ENCODE results near the gene DYNC1H1.

DNA sequence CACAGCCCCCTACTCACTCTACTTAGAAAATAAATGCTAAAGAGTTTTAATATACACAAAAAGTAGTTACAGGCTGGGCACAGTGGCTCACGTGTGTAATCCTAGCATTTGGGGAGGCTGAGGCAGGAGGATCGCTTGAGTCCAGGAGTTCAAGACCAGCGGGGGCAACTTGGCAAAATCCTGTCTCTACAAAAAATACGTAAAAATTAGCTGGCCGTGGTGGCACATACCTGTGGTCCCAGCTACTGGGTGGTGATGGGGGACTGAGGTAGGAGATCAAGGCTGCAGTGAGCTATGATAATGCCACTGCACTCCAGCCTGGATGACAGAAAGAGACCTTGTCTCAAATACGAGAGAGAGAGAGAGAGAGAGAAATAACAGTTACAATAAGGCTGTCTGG, 9.9 kb upstream of the DYNC1H1 start:
- TF ChIP-seq SUZ12 (IDR thresholded peaks at IDR 0.05) (no peak), SP1 (IDR thresholded peaks at IDR 0.05) (no peak), HDGF (IDR thresholded peaks at IDR 0.05; ENCODE audit: borderline replicate concordance) (no peak), FOXM1 (IDR thresholded peaks at IDR 0.05; ENCODE audit: borderline replicate concordance) (no peak), L3MBTL2 (conservative IDR thresholded peaks at IDR 0.05) (no peak), BHLHE40 (IDR thresholded peaks at IDR 0.05; ENCODE audit: borderline replicate concordance) (no peak), ELF4 (IDR thresholded peaks at IDR 0.05) (no peak), NFRKB (IDR thresholded peaks at IDR 0.05) (no peak)
- TF ChIP-seq, protein P1, sequence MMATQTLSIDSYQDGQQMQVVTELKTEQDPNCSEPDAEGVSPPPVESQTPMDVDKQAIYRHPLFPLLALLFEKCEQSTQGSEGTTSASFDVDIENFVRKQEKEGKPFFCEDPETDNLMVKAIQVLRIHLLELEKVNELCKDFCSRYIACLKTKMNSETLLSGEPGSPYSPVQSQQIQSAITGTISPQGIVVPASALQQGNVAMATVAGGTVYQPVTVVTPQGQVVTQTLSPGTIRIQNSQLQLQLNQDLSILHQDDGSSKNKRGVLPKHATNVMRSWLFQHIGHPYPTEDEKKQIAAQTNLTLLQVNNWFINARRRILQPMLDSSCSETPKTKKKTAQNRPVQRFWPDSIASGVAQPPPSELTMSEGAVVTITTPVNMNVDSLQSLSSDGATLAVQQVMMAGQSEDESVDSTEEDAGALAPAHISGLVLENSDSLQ (IDR thresholded peaks at IDR 0.05): no peak
